KMS-11 (cell line): ENCODE results near the gene PTPRN2.

Experiments used
- H2AFZ ChIP-seq: fragments of 200-600 bp; sonication (generic); 2 replicates; pipeline ENCODE4 v1.6.1; 2016; ENCODE audit warnings: antibody characterized with exemption, mixed run types, low read depth
- H3K27ac ChIP-seq: fragments of 200-600 bp; sonication (generic); 2 replicates; pipeline ENCODE4 v1.6.1; 2016; ENCODE audit warnings: mild to moderate bottlenecking, mixed run types
- H3K27me3 ChIP-seq: fragments of 200-600 bp; sonication (generic); 2 replicates; pipeline ENCODE4 v1.6.1; 2017; ENCODE audit warnings: mild to moderate bottlenecking, low read depth, mixed run types, moderate library complexity; ENCODE audit not compliant: insufficient read depth
- H3K36me3 ChIP-seq: fragments of 200-600 bp; sonication (generic); 2 replicates; pipeline ENCODE4 v1.6.1; 2017; ENCODE audit warnings: mild to moderate bottlenecking, mixed run types; ENCODE audit not compliant: insufficient read depth
- H3K4me1 ChIP-seq: fragments of 200-600 bp; sonication (generic); 2 replicates; pipeline ENCODE4 v1.6.1; 2016; ENCODE audit warnings: mild to moderate bottlenecking, low read depth, mixed run types; ENCODE audit not compliant: poor library complexity, severe bottlenecking
- H3K4me2 ChIP-seq: fragments of 200-600 bp; sonication (generic); 2 replicates; pipeline ENCODE4 v1.7.0; 2016; ENCODE audit warnings: mild to moderate bottlenecking, mixed run types
- H3K4me3 ChIP-seq: fragments of 200-600 bp; sonication (generic); IDR thresholded peaks from 2 replicates; pipeline ENCODE4 v1.6.1; 2017; ENCODE audit warnings: low read depth, low read length, mixed read lengths; ENCODE audit not compliant: insufficient read depth
- H3K79me2 ChIP-seq: fragments of 200-600 bp; sonication (generic); 2 replicates; pipeline ENCODE4 v1.6.1; 2016; ENCODE audit warnings: low read depth, mixed run types; ENCODE audit not compliant: insufficient read depth
- H3K9ac ChIP-seq: fragments of 200-600 bp; sonication (generic); 2 replicates; pipeline ENCODE4 v1.6.1; 2016; ENCODE audit warnings: mild to moderate bottlenecking, mixed run types
- H4K20me1 ChIP-seq: fragments of 200-600 bp; sonication (generic); 2 replicates; pipeline ENCODE4 v1.6.1; 2016; ENCODE audit warnings: mild to moderate bottlenecking, mixed run types; ENCODE audit not compliant: insufficient read depth
- CTCF ChIP-seq: fragments of 200-600 bp; sonication (generic); conservative IDR thresholded peaks from 2 replicates; pipeline ENCODE4 v1.6.1; 2017; ENCODE audit warnings: low read depth, mild to moderate bottlenecking, antibody characterized with exemption, low read length, moderate library complexity, mixed read lengths

PTPRN2 gene

GRCh38 chr7:158286210-158286609 is 301.4 kb downstream of the PTPRN2 start:
- no peak for TF ChIP-seq CTCF
- Histone ChIP-seq H2AFZ (no peak overlapping the region), H3K27me3 (peaks cover under 1% of the 10 kb centered on the region), H3K36me3 (no peaks in the 10 kb centered on the region), H3K79me2 (no peaks in the 10 kb centered on the region), H4K20me1 (no peaks in the 10 kb centered on the region), H3K9ac (no peak overlapping the region), H3K27ac (no peak overlapping the region), H3K4me2 (no peak overlapping the region), H3K4me1 (no peaks in the 10 kb centered on the region), H3K4me3 (no peak overlapping the region)

GRCh38 chr7:158285383-158285770 is 302.2 kb downstream of the PTPRN2 start:
- no peak for TF ChIP-seq CTCF
- peaks cover 9% of the 10 kb centered on the region for H3K27me3 ChIP-seq
- H3K4me3 ChIP-seq, result no peak overlapping the region
- H3K27ac ChIP-seq, result no peak overlapping the region
- no peaks in the 10 kb centered on the region for H3K4me1 ChIP-seq
- no peak overlapping the region for H3K9ac ChIP-seq
- H3K4me2 ChIP-seq, result no peak overlapping the region
- no peaks in the 10 kb centered on the region for H3K79me2 ChIP-seq
- H2AFZ ChIP-seq, result no peak overlapping the region
- no peaks in the 10 kb centered on the region for H4K20me1 ChIP-seq
- H3K36me3 ChIP-seq, result no peaks in the 10 kb centered on the region

GRCh38 chr7:158284617-158285382 is 302.8 kb downstream of the PTPRN2 start:
- Histone ChIP-seq H2AFZ (no peak overlapping the region), H3K27me3 (peaks cover 15% of the 10 kb centered on the region), H3K4me3 (no peak overlapping the region), H3K4me2 (no peak overlapping the region), H3K27ac (no peak overlapping the region), H3K4me1 (no peaks in the 10 kb centered on the region), H3K36me3 (no peaks in the 10 kb centered on the region), H3K79me2 (no peaks in the 10 kb centered on the region), H4K20me1 (no peaks in the 10 kb centered on the region), H3K9ac (no peak overlapping the region)
- no peak for TF ChIP-seq CTCF

GRCh38 chr7:158284121-158284520 is 303.5 kb downstream of the PTPRN2 start:
- Histone ChIP-seq H3K79me2 (no peaks in the 10 kb centered on the region), H3K4me1 (no peaks in the 10 kb centered on the region), H3K27me3 (peaks cover 15% of the 10 kb centered on the region), H4K20me1 (no peaks in the 10 kb centered on the region), H3K9ac (no peak overlapping the region), H3K27ac (no peak overlapping the region), H3K4me3 (no peak overlapping the region), H3K4me2 (no peak overlapping the region), H3K36me3 (no peaks in the 10 kb centered on the region), H2AFZ (no peak overlapping the region)
- no peak for TF ChIP-seq CTCF
